Fibroblast of lung (primary cell): ENCODE measurements around the gene WWOX. TPM values are rescaled to one million over a fixed set of nuclear protein-coding genes. Genes with fewer than 3 reads are reported as not detected.
A peak's percentile ranks its signal among the peaks of the same experiment; 100 is the strongest.

Experiments used
- DNase-seq, 2 donors: peaks; one replicate each; pipeline versions ENCODE4 v3.0.0 to v3.0.0-alpha.2; 2010; ENCODE audit warnings: low read depth in 2 of 2
- H2AFZ ChIP-seq: 2 replicates; pipeline ENCODE4 v1.5.1; 2012; ENCODE audit warnings: low read length, control low read depth, inconsistent platforms
- H3K27ac ChIP-seq: 2 replicates; pipeline ENCODE4 v1.5.1; 2011; ENCODE audit warnings: low read length, control low read depth; ENCODE audit not compliant: insufficient read depth
- H3K27me3 ChIP-seq: 2 replicates; pipeline ENCODE4 v1.5.1; 2011; ENCODE audit warnings: mild to moderate bottlenecking, low read length; ENCODE audit not compliant: control insufficient read depth, insufficient read depth
- H3K36me3 ChIP-seq: 2 replicates; pipeline ENCODE4 v1.5.1; 2011; ENCODE audit warnings: low read length; ENCODE audit not compliant: control insufficient read depth, insufficient read depth
- H3K4me1 ChIP-seq: 2 replicates; pipeline ENCODE4 v1.5.1; 2011; ENCODE audit warnings: low read length; ENCODE audit not compliant: control insufficient read depth, insufficient read depth; ENCODE audit errors: extremely low read depth
- H3K4me2 ChIP-seq: 2 replicates; pipeline ENCODE4 v1.5.1; 2011; ENCODE audit warnings: low read length, control low read depth; ENCODE audit not compliant: insufficient read depth; ENCODE audit errors: extremely low read depth
- H3K4me3 ChIP-seq, 4 experiments: fragments of 200-600 bp in 1 of 4; sonication (generic) in 1 of 4; replicated peaks in 1 of 4; 2 replicates each; pipeline ENCODE4 v1.5.1; 2011 to 2016; ENCODE audit warnings: low read length in 4 of 4, low read depth in 3 of 4, mild to moderate bottlenecking in 3 of 4, control low read depth in 2 of 4, inconsistent platforms in 1 of 4, mixed read lengths in 1 of 4; ENCODE audit not compliant: insufficient read depth in 1 of 4; ENCODE audit errors: control extremely low read depth in 1 of 4
- H3K79me2 ChIP-seq: 2 replicates; pipeline ENCODE4 v1.5.1; 2012; ENCODE audit warnings: mild to moderate bottlenecking, low read length, inconsistent platforms; ENCODE audit not compliant: control insufficient read depth, insufficient read depth
- H3K9ac ChIP-seq: 2 replicates; pipeline ENCODE4 v1.5.1; 2011; ENCODE audit warnings: mild to moderate bottlenecking, low read length, control low read depth; ENCODE audit not compliant: insufficient read depth
- H3K9me3 ChIP-seq: 2 replicates; pipeline ENCODE4 v1.5.1; 2012; ENCODE audit warnings: low read depth, low read length; ENCODE audit not compliant: control insufficient read depth, insufficient read depth
- H4K20me1 ChIP-seq: 2 replicates; pipeline ENCODE4 v1.5.1; 2011; ENCODE audit warnings: low read length; ENCODE audit not compliant: control insufficient read depth, insufficient read depth; ENCODE audit errors: extremely low read depth
- EZH2 ChIP-seq: IDR thresholded peaks from 2 replicates; pipeline ENCODE4 v1.5.1; 2012; ENCODE audit warnings: low read length, control low read depth, mild to moderate bottlenecking; ENCODE audit errors: missing control alignments
- polyA plus RNA-seq, 2 donors: library from polyadenylated mRNA; depleted of rRNA in 1 of 2; stranded (reverse) in 1 of 2; unstranded in 1 of 2; fragments of >200 nt; gene quantifications; 2 replicates each; pipeline ENCODE4 v1.2.1, GENCODE V29; 2011 to 2012; ENCODE audit warnings: missing spikeins in 1 of 2
- total RNA-seq: library from RNA; depleted of rRNA; stranded (reverse); fragments of >200 nt; gene quantifications from 2 replicates; pipeline ENCODE4 v1.2.1, GENCODE V29; 2014
- TF ChIP-seq, protein P1 (sequence below), 2 donors: IDR thresholded peaks in 1 of 2; conservative IDR thresholded peaks in 1 of 2; 1 replicate in 1 of 2; 2 replicates in 1 of 2; pipeline ENCODE4 v1.5.1; 2011 to 2012; ENCODE audit warnings: low read length in 2 of 2, control low read depth in 1 of 2, inconsistent platforms in 1 of 2, low read depth in 1 of 2, mild to moderate bottlenecking in 1 of 2

WWOX gene
- total and polyA plus RNA-seq, 2 donors (not counting 1 experiment from before 2014, with no cell fraction given): 5.6 to 16.3 TPM

DNA sequence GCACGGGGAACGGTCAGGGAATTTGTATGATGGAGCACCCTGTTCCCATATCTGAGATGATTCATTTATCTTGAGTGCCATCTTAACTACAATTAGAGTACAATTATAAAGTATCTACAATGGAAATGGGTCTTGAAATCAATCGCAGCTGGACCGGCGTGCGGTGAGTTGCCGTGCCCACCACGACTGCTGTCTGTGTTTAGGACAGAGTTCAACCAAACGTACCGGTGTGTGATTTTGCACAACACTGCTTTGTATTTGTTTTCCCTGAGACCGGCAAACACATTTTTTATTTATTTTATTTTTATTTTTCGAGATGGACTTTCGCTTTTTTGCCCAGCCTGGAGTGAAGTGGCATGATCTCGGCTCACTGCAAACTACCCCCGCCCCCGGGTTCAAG is 457.0 kb downstream of the WWOX start:
- DNase-seq: no peak
- Histone ChIP-seq H3K4me2 (no peak overlapping the region), H3K9me3 (no peaks in the 10 kb centered on the region), H3K79me2 (no peaks in the 10 kb centered on the region), H3K9ac (no peak overlapping the region), H3K4me3 (no peak overlapping the region), H4K20me1 (no peaks in the 10 kb centered on the region), H2AFZ (no peak overlapping the region), H3K27me3 (no peaks in the 10 kb centered on the region), H3K36me3 (no peaks in the 10 kb centered on the region), H3K27ac (no peak overlapping the region), H3K4me1 (no peaks in the 10 kb centered on the region)
- no peak for TF ChIP-seq EZH2
- TF ChIP-seq, protein P1, sequence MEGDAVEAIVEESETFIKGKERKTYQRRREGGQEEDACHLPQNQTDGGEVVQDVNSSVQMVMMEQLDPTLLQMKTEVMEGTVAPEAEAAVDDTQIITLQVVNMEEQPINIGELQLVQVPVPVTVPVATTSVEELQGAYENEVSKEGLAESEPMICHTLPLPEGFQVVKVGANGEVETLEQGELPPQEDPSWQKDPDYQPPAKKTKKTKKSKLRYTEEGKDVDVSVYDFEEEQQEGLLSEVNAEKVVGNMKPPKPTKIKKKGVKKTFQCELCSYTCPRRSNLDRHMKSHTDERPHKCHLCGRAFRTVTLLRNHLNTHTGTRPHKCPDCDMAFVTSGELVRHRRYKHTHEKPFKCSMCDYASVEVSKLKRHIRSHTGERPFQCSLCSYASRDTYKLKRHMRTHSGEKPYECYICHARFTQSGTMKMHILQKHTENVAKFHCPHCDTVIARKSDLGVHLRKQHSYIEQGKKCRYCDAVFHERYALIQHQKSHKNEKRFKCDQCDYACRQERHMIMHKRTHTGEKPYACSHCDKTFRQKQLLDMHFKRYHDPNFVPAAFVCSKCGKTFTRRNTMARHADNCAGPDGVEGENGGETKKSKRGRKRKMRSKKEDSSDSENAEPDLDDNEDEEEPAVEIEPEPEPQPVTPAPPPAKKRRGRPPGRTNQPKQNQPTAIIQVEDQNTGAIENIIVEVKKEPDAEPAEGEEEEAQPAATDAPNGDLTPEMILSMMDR (conservative IDR thresholded peaks at IDR 0.05 in 1 of 2, IDR thresholded peaks at IDR 0.05 in 1 of 2; ENCODE audit: low read depth in 1 of 2, low read length in 2 of 2): no peak

DNA sequence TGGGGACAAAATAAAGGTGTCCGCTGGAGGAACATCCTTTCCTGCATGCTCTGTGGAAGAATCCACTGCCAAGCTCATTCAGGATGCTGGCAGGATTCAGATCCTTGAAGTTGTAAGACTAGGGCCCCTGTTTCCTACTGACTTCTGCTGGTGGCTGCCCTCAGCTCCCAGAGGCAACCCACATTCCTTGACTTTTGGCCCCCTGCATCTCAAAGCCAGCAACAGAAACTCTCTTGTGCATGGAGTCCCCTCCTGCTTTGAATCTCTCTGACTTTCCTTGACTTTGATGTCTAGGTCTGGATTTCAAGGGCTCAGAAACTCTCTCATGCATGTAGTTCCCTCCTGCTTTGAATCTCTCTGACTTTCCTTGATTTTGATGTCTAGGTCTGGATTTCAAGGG is 461.5 kb downstream of the WWOX start:
- TF ChIP-seq, protein P1 (conservative IDR thresholded peaks at IDR 0.05 in 1 of 2, IDR thresholded peaks at IDR 0.05 in 1 of 2; ENCODE audit: low read depth in 1 of 2, low read length in 2 of 2): no peak
- TF ChIP-seq EZH2: no peak
- Histone ChIP-seq H3K4me3 (no peak overlapping the region), H3K36me3 (no peaks in the 10 kb centered on the region), H3K4me2 (no peak overlapping the region), H3K79me2 (no peaks in the 10 kb centered on the region), H2AFZ (no peak overlapping the region), H3K9ac (no peak overlapping the region), H3K9me3 (no peaks in the 10 kb centered on the region), H4K20me1 (no peaks in the 10 kb centered on the region), H3K27ac (no peak overlapping the region), H3K4me1 (no peaks in the 10 kb centered on the region), H3K27me3 (no peaks in the 10 kb centered on the region)
- no peak for DNase-seq

DNA sequence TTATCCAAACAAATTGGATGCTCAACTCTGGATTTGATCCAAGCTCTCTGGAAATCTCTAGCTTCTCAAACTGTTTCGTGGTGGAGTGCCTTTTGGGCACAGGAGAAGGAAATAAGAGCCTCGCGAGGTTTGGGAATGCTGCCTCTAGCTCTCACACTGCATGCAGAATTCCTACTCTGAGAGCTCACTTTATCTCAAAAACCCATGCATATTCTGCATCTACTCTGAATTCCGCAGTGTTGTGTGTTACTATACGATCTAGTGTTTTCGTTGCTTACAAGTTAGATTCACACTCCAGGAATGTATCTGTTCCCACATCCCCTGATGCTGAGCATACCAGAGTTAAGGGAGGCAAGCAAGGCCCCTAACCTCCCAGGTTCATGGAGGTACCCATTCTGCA is 462.7 kb downstream of the WWOX start:
- no peaks in the 10 kb centered on the region for H3K9me3 ChIP-seq
- H3K27ac ChIP-seq: no peak overlapping the region
- DNase-seq: peak in 1 of 2 donors; percentile 21
- H4K20me1 ChIP-seq: no peaks in the 10 kb centered on the region
- no peaks in the 10 kb centered on the region for H3K4me1 ChIP-seq
- no peak overlapping the region for H2AFZ ChIP-seq
- no peaks in the 10 kb centered on the region for H3K27me3 ChIP-seq
- no peaks in the 10 kb centered on the region for H3K79me2 ChIP-seq
- TF ChIP-seq, protein P1 (conservative IDR thresholded peaks at IDR 0.05 in 1 of 2, IDR thresholded peaks at IDR 0.05 in 1 of 2; ENCODE audit: low read depth in 1 of 2, low read length in 2 of 2): no peak
- TF ChIP-seq EZH2: no peak
- H3K9ac ChIP-seq: no peak overlapping the region
- H3K4me2 ChIP-seq: no peak overlapping the region
- no peak overlapping the region for H3K4me3 ChIP-seq
- H3K36me3 ChIP-seq: no peaks in the 10 kb centered on the region
